HG03520 (cell line): ENCODE data around the gene TSHZ2.
"Not testable (repeated sequence)": the region's sequence is repeated elsewhere in the genome, so short reads cannot be mapped to it uniquely, and the experiment has no call there.

ENCODE experiments used
- ATAC-seq: cut with Tn5 transposase; IDR thresholded peaks from one replicate; pipeline ENCODE4 v1.9.1; 2021; ENCODE audit warnings: mild to moderate bottlenecking, moderate library complexity; ENCODE audit not compliant: unreplicated experiment

The TSHZ2 gene

GRCh38 chr20:53366928-53367327 is 394.8 kb downstream of the TSHZ2 start:
- ATAC-seq, result not testable (repeated sequence)

- ATAC-seq, result no peak
Observed at GRCh38 chr20:53369871-53370270, 397.7 kb downstream of the TSHZ2 start.

GRCh38 chr20:53370345-53370961 is 398.3 kb downstream of the TSHZ2 start:
- no peak for ATAC-seq

GRCh38 chr20:53371216-53371615 is 399.1 kb downstream of the TSHZ2 start:
- ATAC-seq, result no peak

- no peak for ATAC-seq
Observed at GRCh38 chr20:53376021-53376420, 403.9 kb downstream of the TSHZ2 start.

GRCh38 chr20:53379014-53379832 is 407.1 kb downstream of the TSHZ2 start:
- ATAC-seq, result no peak

- no peak for ATAC-seq
Observed at GRCh38 chr20:53379833-53380120, 407.6 kb downstream of the TSHZ2 start.

- no peak for ATAC-seq
Observed at GRCh38 chr20:53381568-53382262, 409.6 kb downstream of the TSHZ2 start.

GRCh38 chr20:53382263-53382844 is 410.2 kb downstream of the TSHZ2 start:
- ATAC-seq, result no peak

GRCh38 chr20:53383916-53384315 is 411.8 kb downstream of the TSHZ2 start:
- ATAC-seq, result no peak

- no peak for ATAC-seq
Observed at GRCh38 chr20:53384392-53384791, 412.2 kb downstream of the TSHZ2 start.

- ATAC-seq, result no peak
Observed at GRCh38 chr20:53385941-53386767, 414.0 kb downstream of the TSHZ2 start.

GRCh38 chr20:53387983-53388675 is 416.0 kb downstream of the TSHZ2 start:
- no peak for ATAC-seq

- no peak for ATAC-seq
Observed at GRCh38 chr20:53389516-53390300, 417.6 kb downstream of the TSHZ2 start.

GRCh38 chr20:53390770-53391169 is 418.6 kb downstream of the TSHZ2 start:
- ATAC-seq, result no peak

GRCh38 chr20:53394433-53394832 is 422.3 kb downstream of the TSHZ2 start:
- no peak for ATAC-seq

- no peak for ATAC-seq
Observed at GRCh38 chr20:53395188-53395923, 423.2 kb downstream of the TSHZ2 start.

GRCh38 chr20:53399083-53399482 is 426.9 kb downstream of the TSHZ2 start:
- ATAC-seq, result no peak
